ENCODE results near the gene PLEKHD1.
"Not testable (repeated sequence)": the region's sequence is repeated elsewhere in the genome, so short reads cannot be mapped to it uniquely, and the experiment has no call there.

Gene PLEKHD1

DNA sequence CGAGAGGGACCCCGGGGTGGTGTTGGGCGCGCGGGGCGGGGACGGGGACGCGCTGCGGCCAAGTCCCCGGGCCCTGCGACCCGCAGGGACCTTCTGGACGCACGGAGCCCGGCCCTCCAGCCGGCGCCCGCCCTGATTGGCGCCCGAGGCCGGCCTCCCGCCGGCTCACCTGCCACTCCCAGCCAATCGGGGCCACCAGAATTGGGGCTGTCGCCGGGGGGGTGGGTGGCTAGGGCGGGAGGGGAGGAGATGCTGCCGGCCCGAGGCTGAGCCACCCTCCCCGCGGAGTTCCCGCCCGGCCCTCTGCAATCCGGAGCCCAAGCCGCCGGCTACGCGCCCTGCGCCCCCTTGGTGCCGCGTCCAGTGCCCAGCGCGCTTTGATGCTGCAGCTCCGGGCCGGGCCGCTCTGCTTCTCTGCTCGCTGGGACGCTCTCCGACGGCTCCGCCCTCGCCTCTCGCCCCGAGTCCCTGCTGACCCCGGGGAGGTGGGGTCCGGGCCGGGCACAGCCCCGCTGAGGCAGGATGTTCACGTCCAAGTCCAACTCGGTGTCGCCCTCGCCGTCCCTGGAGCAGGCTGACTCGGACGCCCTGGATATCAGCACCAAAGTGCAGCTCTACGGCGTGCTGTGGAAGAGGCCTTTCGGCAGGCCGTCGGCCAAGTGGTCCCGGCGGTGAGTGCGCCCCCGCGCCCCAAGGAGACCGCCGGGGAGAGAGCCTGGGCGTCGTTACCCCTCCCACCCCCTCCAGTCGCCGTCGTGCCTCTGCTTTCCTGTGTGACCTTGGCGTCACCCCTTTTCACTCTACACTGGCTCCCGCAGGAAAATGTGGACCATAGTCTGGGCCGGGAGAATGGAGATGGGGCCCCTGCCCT lies at the start of gene PLEKHD1:
Gene PLEKHD1 (plus strand): TSS at position 285 of the 871 bp plus-strand sequence. CDS start 238 bp downstream, at position 523.
- DNase-seq (ENCODE audit: low spot score), result no peak

- no peak for DNase-seq (ENCODE audit: low spot score)
Measured at GRCh38 chr14:69439521-69440270, 44.8 kb upstream of the PLEKHD1 start.

DNA sequence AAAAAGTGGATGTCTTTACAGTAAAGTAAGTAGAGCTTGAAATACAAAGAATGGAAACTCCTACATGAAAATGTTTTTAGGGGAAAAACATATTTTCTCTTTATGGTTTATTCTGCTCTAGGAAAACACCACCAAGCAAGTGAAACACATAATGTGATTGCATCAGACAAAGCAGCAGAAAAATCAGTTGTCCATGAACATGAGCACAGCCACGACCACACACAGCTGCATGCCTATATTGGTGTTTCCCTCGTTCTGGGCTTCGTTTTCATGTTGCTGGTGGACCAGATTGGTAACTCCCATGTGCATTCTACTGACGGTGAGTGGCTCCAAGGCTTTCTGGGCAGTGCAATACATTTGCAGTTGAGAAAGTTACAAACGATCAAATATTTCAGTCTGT lies 42.6 kb upstream of the PLEKHD1 start:
- no peak for DNase-seq (ENCODE audit: low spot score)

DNA sequence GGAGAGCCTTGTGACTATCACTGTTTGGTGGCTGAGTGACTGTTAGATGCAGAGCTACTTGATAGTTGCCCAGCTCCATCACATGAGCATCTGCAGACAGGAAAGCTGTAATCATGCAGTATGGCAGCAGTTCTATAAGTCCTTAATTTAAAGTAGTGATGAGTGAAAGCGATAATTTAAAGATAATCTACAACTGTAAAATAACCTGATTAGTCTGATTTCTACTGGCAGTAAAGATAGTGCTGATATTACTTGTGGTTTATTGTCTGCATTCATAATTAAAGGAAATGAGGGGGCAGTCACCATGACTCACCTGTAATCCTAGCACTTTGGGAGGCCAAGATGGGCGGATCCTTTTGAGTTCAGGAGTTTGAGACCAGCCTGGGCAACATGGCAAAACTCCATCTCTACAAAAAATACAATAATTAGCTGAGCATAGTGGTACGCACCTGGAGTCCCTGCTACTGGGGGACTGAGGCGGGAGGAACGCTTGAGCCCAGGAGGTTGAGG lies 41.2 kb upstream of the PLEKHD1 start:
- no peak for DNase-seq (ENCODE audit: low spot score)

DNA sequence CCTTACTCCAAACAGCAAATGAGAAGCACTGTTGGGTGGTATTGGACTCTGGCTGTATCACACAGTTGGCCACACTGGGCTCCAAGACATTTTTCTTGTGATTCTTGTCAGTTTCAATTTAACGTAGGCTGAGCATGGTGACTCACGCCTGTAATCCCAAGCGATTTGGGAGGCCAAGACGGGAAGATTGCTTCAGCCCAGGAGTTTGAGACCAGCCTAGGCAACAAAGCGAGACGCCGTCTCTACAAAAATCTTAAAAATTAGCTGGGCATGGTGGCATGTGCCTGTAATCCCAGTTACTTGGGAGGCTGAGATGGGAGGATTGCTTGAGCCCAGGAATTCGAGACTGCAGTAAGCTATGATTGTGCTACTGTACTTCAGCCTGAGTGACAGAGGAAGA lies 35.3 kb upstream of the PLEKHD1 start:
- DNase-seq (ENCODE audit: low spot score), result no peak

- no peak for DNase-seq (ENCODE audit: low spot score)
Measured at GRCh38 chr14:69451941-69452340, 32.6 kb upstream of the PLEKHD1 start.

GRCh38 chr14:69458350-69458749 lies 26.2 kb upstream of the PLEKHD1 start:
- DNase-seq (ENCODE audit: low spot score), result no peak

DNA sequence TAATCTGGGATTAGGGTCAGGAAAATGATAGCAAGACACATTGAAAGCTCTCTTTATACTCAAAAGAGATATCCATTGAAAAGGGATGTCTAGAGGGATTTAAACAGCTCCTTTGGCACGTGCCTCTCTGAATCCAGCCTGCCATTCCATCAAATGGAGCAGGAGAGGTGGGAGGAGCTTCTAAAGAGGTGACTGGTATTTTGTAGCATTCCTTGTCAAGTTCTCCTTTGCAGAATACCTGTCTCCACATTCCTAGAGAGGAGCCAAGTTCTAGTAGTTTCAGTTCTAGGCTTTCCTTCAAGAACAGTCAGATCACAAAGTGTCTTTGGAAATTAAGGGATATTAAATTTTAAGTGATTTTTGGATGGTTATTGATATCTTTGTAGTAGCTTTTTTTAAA lies 25.4 kb upstream of the PLEKHD1 start:
- no peak for DNase-seq (ENCODE audit: low spot score)

- no peak for DNase-seq (ENCODE audit: low spot score)
Measured at GRCh38 chr14:69460093-69460701, 24.3 kb upstream of the PLEKHD1 start.

DNA sequence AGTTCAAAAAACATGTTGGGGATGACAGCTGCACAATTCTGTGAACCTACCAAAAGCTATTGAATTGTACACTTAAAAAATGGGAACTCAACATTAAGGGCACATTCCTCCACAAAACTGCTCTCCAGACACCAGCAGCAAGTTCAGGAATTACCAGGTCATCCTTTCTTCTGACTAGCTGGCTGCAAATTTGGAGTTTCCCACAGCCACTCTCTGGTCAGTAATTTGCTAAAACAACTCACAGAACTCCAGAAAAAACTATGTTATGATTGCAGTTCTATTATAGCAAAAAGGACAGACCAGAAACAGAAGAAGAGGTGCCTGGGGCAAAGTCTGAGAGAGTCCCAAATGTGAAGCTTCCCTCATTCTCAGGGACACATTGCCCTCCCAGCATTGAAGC lies 20.1 kb upstream of the PLEKHD1 start:
- no peak for DNase-seq (ENCODE audit: low spot score)

GRCh38 chr14:69464829-69465228 lies 19.7 kb upstream of the PLEKHD1 start:
- DNase-seq (ENCODE audit: low spot score), result no peak

DNA sequence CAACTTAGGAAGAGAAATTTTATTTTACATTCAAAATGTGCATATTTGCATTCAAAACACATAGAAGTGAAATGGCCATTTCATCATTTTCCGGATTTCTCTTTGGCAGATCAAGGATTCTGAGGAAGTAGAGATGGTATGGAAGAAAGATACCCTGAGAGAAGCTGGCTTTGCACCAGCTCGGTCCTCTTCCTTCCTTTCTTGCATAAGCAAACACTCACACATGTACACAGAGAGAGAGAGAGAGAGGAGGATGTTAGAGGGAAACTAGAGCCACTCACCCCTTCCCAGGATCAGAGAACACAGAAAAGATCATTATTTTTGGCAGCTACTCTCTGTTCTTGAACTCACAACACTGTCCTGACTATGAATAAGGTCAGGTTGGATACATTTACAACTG lies 15.6 kb upstream of the PLEKHD1 start:
- no peak for DNase-seq (ENCODE audit: low spot score)

GRCh38 chr14:69471436-69471835 lies 13.1 kb upstream of the PLEKHD1 start:
- DNase-seq (ENCODE audit: low spot score), result no peak

DNA sequence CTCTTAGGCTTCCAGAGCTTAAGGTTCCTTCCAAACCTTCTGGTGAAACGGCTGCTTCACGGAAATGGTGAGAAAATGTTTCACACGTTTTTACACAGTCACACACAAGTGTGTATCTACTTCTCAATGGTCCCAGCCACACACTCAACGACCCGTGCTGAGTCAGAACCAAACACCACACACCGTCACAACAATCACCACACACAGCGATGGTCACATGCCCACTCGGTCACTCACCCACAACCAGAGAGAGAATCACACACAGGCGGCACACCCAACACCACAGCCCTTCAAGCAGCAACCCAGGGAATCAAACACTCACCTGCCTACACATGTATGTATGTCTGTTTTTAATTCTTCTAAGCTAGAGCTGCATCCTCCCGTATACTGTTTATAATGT lies 12.6 kb upstream of the PLEKHD1 start:
- DNase-seq (ENCODE audit: low spot score), result no peak

- DNase-seq (ENCODE audit: low spot score), result no peak
Measured at GRCh38 chr14:69473260-69473659, 11.3 kb upstream of the PLEKHD1 start.

DNA sequence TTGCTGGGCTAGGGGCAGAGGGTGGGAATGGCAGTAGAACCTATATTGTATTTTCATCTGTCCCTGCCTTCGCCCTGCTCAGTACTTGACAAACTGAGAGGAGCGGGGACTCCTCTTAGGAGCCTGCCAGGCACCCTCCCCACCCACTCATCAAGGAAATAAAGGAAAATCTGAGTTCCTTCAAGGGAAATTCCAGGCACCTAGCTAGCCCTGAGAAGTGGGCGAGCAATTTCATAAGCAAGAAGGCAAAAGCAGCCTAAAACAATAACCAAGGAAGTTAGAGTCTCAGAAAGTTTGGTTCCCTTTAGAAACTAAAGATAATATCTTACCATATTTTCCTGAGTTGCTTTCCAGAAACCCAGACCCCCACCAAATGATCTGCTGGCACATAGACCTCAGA lies 10.6 kb upstream of the PLEKHD1 start:
- DNase-seq (ENCODE audit: low spot score), result no peak

DNA sequence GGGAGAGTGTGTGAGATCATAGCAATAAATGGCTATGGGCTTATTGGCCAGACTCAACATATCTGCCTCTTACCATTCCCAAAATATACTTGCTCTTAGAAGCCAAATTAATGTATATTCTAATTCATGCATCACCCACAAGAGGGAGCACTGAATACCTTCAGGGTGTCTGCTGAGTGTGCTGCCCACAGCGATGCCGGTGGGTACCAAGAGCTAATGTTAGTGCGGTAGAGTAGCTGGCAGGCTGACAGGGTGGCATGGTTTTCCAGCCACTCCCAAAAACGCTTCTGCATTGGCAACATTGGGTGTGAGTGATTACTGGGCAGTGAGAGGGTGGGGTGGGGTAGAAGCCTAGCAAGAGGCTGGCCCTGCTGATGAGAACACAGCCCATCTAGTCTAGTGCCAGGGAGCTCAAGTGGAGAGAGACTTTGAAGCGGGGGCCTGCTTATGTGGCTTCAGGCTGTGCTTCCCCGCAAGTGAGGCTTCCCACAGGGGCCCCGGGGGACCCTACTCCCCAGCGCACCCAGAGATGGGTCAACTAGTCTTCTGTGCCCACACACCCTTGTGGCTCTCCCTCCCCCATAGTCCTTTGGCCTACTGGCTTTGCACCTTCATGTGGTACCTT lies 9.2 kb upstream of the PLEKHD1 start:
- DNase-seq (ENCODE audit: low spot score), result no peak

- DNase-seq (ENCODE audit: low spot score), result not testable (repeated sequence)
Measured at GRCh38 chr14:69476824-69477450, 7.6 kb upstream of the PLEKHD1 start.

- DNase-seq (ENCODE audit: low spot score), result not testable (repeated sequence)
Measured at GRCh38 chr14:69478055-69478454, 6.5 kb upstream of the PLEKHD1 start.

DNA sequence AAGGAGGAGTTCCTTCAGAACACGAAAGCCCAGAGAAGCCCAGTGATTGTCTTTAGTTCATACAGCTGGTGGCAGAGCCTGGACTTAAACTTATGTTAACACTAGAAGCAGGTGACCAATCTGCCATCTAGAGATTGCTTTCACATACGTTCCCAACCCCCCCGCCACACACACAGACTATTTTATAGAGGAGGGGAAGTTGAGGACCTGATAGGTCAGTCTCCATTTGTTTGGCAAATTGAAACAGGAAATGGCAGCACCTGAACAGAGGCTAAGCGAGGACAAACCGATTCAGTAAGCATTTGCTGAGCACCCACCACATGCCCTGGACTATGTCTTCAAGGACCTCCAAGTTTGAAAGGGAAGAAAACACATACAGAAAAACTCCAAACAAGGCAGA lies 4.8 kb upstream of the PLEKHD1 start:
- DNase-seq (ENCODE audit: low spot score), result no peak

DNA sequence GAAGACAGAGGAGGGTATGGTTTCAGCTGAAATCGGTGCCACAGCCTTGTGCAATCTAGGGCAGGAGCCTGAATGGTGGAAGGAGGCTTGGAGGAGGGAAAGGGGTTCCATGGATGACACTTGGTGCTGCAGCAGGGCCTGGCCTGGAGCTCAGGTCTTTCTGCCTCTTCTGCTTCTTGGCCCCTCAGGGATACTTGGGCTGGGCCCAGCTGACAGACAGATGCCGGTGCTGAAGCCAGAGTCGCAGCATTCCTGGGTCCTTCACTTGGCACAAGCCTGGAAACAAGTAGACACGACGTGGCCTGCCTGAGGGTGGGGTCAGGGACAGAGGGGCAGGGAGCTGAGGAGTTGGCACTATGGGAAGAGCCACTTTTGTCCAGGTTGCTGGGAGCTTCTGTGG lies 4.4 kb upstream of the PLEKHD1 start:
- no peak for DNase-seq (ENCODE audit: low spot score)

Data from left forelimb (tissue), 1 donor.